Tibial nerve (tissue), 4 donors: ENCODE measurements around the gene SETX. TPM values are rescaled to one million over a fixed set of nuclear protein-coding genes. Genes with fewer than 3 reads are reported as not detected.
A peak's percentile ranks its signal among the peaks of the same experiment; 100 is the strongest.

Experiments used
- DNase-seq, 2 donors: peaks; one replicate each; pipeline ENCODE4 v3.0.0-alpha.2; 2019; ENCODE audit warnings: low spot score in 2 of 2
- H3K27ac ChIP-seq, 4 donors: fragments of 200-600 bp; sonication (generic) in 3 of 4; one replicate each; pipeline ENCODE4 v1.5.1; 2017 to 2019; ENCODE audit warnings: mild to moderate bottlenecking in 1 of 4
- H3K27me3 ChIP-seq, 2 donors: fragments of 200-600 bp; sonication (generic) in 1 of 2; one replicate each; pipeline versions ENCODE4 v1.5.1 to v1.6.0; 2017 to 2019
- H3K36me3 ChIP-seq, 3 donors: fragments of 200-600 bp; sonication (generic); one replicate each; pipeline ENCODE4 v1.5.1; 2018 to 2019
- H3K4me1 ChIP-seq, 4 donors: fragments of 200-600 bp; sonication (generic) in 3 of 4; one replicate each; pipeline ENCODE4 v1.5.1; 2017 to 2019
- H3K4me3 ChIP-seq, 4 donors: fragments of 200-600 bp; sonication (generic) in 3 of 4; one replicate each; pipeline ENCODE4 v1.5.1; 2017 to 2019; ENCODE audit warnings: mild to moderate bottlenecking in 1 of 4, moderate library complexity in 1 of 4
- H3K9me3 ChIP-seq, 4 donors: fragments of 200-600 bp; sonication (generic) in 3 of 4; one replicate each; pipeline ENCODE4 v1.5.1; 2017 to 2019
- EP300 ChIP-seq, 2 donors: sonication (generic); formaldehyde crosslinking; IDR thresholded peaks; one replicate each; pipeline ENCODE4 v1.6.1; 2017; ENCODE audit warnings: antibody characterized with exemption in 2 of 2, mild to moderate bottlenecking in 1 of 2
- POLR2A ChIP-seq, 2 donors: fragments of 450-650 bp; IDR thresholded peaks; one replicate each; pipeline ENCODE4 v1.6.1; 2017; ENCODE audit warnings: antibody characterized with exemption in 2 of 2, mild to moderate bottlenecking in 2 of 2, moderate library complexity in 2 of 2
- WGBS, 2 donors: methylation state at CpG; one replicate each; pipeline ENCODE4 v1.1.5; 2018; 5-methylcytosine and 5-hydroxymethylcytosine counted together
- total RNA-seq, 4 donors: library from RNA; depleted of rRNA; stranded (reverse); fragments of >200 nt; gene quantifications; one replicate each; pipeline ENCODE4 v1.1.0, GENCODE V29; 2016
- TF ChIP-seq, protein P1 (sequence below), 5 experiments: fragments of 200-600 bp in 3 of 5; fragments of 450-650 bp in 2 of 5; sonication (generic) in 3 of 5; IDR thresholded peaks; one replicate each; pipeline ENCODE4 v1.5.1; 2016 to 2019; ENCODE audit warnings: antibody characterized with exemption in 5 of 5, mild to moderate bottlenecking in 3 of 5, moderate library complexity in 2 of 5

SETX gene
- total RNA-seq, 4 donors from 2014 or later: 64.0 to 73.9 (median 65.1) TPM

GRCh38 chr9:132224645-132225044, 130.1 kb downstream of the SETX start:
- no peak for DNase-seq
- no peaks in the 10 kb centered on the region for H3K9me3 ChIP-seq
- no peaks in the 10 kb centered on the region for H3K36me3 ChIP-seq
- no peak overlapping the region for H3K27ac ChIP-seq
- no peaks in the 10 kb centered on the region for H3K4me1 ChIP-seq
- H3K27me3 ChIP-seq: peaks cover 0 to 27% of the 10 kb centered on the region in 2 donors
- TF ChIP-seq POLR2A (IDR thresholded peaks at IDR 0.05): no peak
- 83 to 84% methylated on average over 3 of the region's 3 CpGs for WGBS, 2 donors
- H3K4me3 ChIP-seq: no peak overlapping the region

GRCh38 chr9:132221941-132222340, 132.8 kb downstream of the SETX start:
- Histone ChIP-seq H3K4me3 (no peak overlapping the region), H3K27me3 (peaks cover 0 to 23% of the 10 kb centered on the region in 2 donors), H3K9me3 (no peaks in the 10 kb centered on the region), H3K4me1 (no peaks in the 10 kb centered on the region), H3K36me3 (no peaks in the 10 kb centered on the region), H3K27ac (no peak overlapping the region)
- DNase-seq: no peak
- 92% methylated on average over 6 of the region's 6 CpGs for WGBS, 2 donors
- TF ChIP-seq POLR2A (IDR thresholded peaks at IDR 0.05) (no peak), EP300 (IDR thresholded peaks at IDR 0.05) (no peak)

DNA sequence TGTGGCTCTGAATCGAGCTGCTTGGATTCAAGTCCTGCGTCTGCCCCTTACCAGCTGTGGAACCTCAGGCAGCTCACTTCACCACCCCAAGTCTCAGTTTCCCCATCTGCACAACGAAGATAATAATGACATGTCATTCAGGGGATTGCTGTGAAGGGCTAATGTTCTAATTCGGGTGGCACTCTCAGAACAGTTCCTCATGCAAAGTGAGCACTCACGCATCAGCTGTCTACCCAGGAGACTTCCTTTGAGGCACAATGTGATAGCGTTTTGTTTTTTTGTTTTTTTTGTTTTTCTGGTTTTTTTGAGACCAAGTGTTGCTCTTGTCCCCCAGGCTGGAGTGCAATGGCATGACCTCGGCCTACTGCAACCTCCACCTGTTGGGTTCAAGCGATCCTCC, 136.6 kb downstream of the SETX start:
- 78 to 83% methylated on average over 8 of the region's 8 CpGs for WGBS, 2 donors
- peaks cover 0 to 7% (median 0%) of the 10 kb centered on the region in 4 donors for H3K4me1 ChIP-seq
- peaks cover 0 to 22% of the 10 kb centered on the region in 2 donors for H3K27me3 ChIP-seq
- H3K36me3 ChIP-seq: no peaks in the 10 kb centered on the region
- TF ChIP-seq POLR2A (IDR thresholded peaks at IDR 0.05): no peak
- TF ChIP-seq, protein P1, sequence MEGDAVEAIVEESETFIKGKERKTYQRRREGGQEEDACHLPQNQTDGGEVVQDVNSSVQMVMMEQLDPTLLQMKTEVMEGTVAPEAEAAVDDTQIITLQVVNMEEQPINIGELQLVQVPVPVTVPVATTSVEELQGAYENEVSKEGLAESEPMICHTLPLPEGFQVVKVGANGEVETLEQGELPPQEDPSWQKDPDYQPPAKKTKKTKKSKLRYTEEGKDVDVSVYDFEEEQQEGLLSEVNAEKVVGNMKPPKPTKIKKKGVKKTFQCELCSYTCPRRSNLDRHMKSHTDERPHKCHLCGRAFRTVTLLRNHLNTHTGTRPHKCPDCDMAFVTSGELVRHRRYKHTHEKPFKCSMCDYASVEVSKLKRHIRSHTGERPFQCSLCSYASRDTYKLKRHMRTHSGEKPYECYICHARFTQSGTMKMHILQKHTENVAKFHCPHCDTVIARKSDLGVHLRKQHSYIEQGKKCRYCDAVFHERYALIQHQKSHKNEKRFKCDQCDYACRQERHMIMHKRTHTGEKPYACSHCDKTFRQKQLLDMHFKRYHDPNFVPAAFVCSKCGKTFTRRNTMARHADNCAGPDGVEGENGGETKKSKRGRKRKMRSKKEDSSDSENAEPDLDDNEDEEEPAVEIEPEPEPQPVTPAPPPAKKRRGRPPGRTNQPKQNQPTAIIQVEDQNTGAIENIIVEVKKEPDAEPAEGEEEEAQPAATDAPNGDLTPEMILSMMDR (IDR thresholded peaks at IDR 0.05): no peak
- no peak for TF ChIP-seq EP300 (IDR thresholded peaks at IDR 0.05)
- DNase-seq: no peak
- no peaks in the 10 kb centered on the region for H3K9me3 ChIP-seq
- no peak overlapping the region for H3K27ac ChIP-seq
- H3K4me3 ChIP-seq: no peak overlapping the region

- no peak for DNase-seq
- 78% methylated on average over 10 of the region's 10 CpGs for WGBS, 2 donors
- TF ChIP-seq POLR2A (IDR thresholded peaks at IDR 0.05): no peak
- no peak for TF ChIP-seq EP300 (IDR thresholded peaks at IDR 0.05)
- TF ChIP-seq, protein P1 (IDR thresholded peaks at IDR 0.05): no peak
These were observed 137.7 kb downstream of the SETX start for GRCh38 chr9:132216861-132217619.

GRCh38 chr9:132214027-132214622, 140.7 kb downstream of the SETX start:
- 10 to 29% methylated on average over 14 to 18 of the region's 18 CpGs for WGBS, 2 donors
- Histone ChIP-seq H3K27me3 (peaks cover 0 to 16% of the 10 kb centered on the region in 2 donors), H3K36me3 (no peaks in the 10 kb centered on the region), H3K9me3 (no peaks in the 10 kb centered on the region), H3K27ac (no peak overlapping the region), H3K4me1 (peaks cover 0 to 7% (median 0%) of the 10 kb centered on the region in 4 donors), H3K4me3 (no peak overlapping the region)
- peak in 1 of 2 donors; percentile 8 for DNase-seq
- TF ChIP-seq, protein P1 (IDR thresholded peaks at IDR 0.05): no peak
- TF ChIP-seq POLR2A (IDR thresholded peaks at IDR 0.05): no peak
- no peak for TF ChIP-seq EP300 (IDR thresholded peaks at IDR 0.05)

More at GRCh38 chr9:132216861-132217619, 137.7 kb downstream of the SETX start:
- peaks cover 0 to 16% of the 10 kb centered on the region in 2 donors for H3K27me3 ChIP-seq
- H3K4me3 ChIP-seq: no peak overlapping the region
- peaks cover 0 to 7% (median 0%) of the 10 kb centered on the region in 4 donors for H3K4me1 ChIP-seq
- no peaks in the 10 kb centered on the region for H3K36me3 ChIP-seq
- H3K9me3 ChIP-seq: no peaks in the 10 kb centered on the region
- H3K27ac ChIP-seq: no peak overlapping the region

DNA sequence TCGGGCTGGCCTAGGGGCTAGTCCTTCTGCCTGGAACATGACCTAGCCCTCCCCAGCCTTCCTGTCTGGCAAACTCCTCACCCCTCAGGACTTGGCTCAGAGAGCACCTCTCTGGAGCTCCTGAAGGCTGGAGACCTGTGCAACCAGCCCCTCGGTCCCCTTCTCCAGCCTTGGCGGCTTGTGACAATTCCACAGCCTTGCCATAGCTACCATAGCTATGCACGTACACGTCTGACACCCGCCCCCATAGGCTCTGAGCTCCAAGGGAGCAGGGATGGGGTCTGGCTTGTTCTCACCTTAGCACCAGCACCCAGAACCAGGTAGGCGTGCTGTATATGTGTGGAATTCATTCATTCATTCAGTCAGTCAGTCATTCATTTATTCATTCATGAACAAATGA, 143.2 kb downstream of the SETX start:
- Histone ChIP-seq H3K9me3 (no peaks in the 10 kb centered on the region), H3K36me3 (no peaks in the 10 kb centered on the region), H3K4me3 (no peak overlapping the region), H3K27ac (no peak overlapping the region), H3K4me1 (peaks cover 0 to 7% (median 0%) of the 10 kb centered on the region in 4 donors), H3K27me3 (peaks cover 0 to 9% of the 10 kb centered on the region in 2 donors)
- 86 to 88% methylated on average over 7 of the region's 7 CpGs for WGBS, 2 donors
- no peak for TF ChIP-seq POLR2A (IDR thresholded peaks at IDR 0.05)
- TF ChIP-seq EP300 (IDR thresholded peaks at IDR 0.05): no peak
- TF ChIP-seq, protein P1 (IDR thresholded peaks at IDR 0.05): no peak
- DNase-seq: no peak
